Tibial artery (tissue), 4 donors: ENCODE data around the gene NAP1L1.

Experiments used
- DNase-seq, 2 donors: peaks; one replicate each; pipeline ENCODE4 v3.0.0-alpha.2; 2019
- H3K27ac ChIP-seq, 2 donors: fragments of 200-600 bp; sonication (generic) in 1 of 2; 1 replicate in 1 of 2; 2 replicates in 1 of 2; pipeline ENCODE4 v1.5.1; 2018 to 2019; ENCODE audit warnings: mild to moderate bottlenecking in 1 of 2
- H3K27me3 ChIP-seq, 2 donors: fragments of 200-600 bp; sonication (generic) in 1 of 2; one replicate each; pipeline versions ENCODE4 v1.5.1 to v1.6.0; 2016 to 2019
- H3K36me3 ChIP-seq, 3 donors: fragments of 200-600 bp; sonication (generic) in 2 of 3; one replicate each; pipeline ENCODE4 v1.5.1; 2016 to 2019; ENCODE audit warnings: mild to moderate bottlenecking in 2 of 3
- H3K4me1 ChIP-seq, 4 donors: fragments of 200-600 bp; sonication (generic) in 2 of 4; 1 replicate in 3 of 4; 2 replicates in 1 of 4; pipeline ENCODE4 v1.5.1; 2016 to 2019
- H3K4me3 ChIP-seq, 2 donors: fragments of 200-600 bp; sonication (generic) in 1 of 2; 1 replicate in 1 of 2; 2 replicates in 1 of 2; pipeline ENCODE4 v1.5.1; 2018 to 2019; ENCODE audit warnings: mild to moderate bottlenecking in 2 of 2
- H3K9me3 ChIP-seq, 3 donors: fragments of 200-600 bp; sonication (generic) in 1 of 3; one replicate each; pipeline ENCODE4 v1.5.1; 2016 to 2019
- intact Hi-C: fragments of 100-400 bp; cut with DNase I; formaldehyde crosslinking; loops from one replicate; pipeline ENCODE4 v1.15.0; 2023; ENCODE audit warnings: low total_unique reads
- TF ChIP-seq, protein P1 (sequence below), 2 experiments: fragments of 200-600 bp in 1 of 2; fragments of 450-650 bp in 1 of 2; IDR thresholded peaks; one replicate each; pipeline ENCODE4 v1.5.1; 2017 to 2019; ENCODE audit warnings: antibody characterized with exemption in 2 of 2, mild to moderate bottlenecking in 1 of 2, moderate library complexity in 1 of 2

The NAP1L1 gene

DNA sequence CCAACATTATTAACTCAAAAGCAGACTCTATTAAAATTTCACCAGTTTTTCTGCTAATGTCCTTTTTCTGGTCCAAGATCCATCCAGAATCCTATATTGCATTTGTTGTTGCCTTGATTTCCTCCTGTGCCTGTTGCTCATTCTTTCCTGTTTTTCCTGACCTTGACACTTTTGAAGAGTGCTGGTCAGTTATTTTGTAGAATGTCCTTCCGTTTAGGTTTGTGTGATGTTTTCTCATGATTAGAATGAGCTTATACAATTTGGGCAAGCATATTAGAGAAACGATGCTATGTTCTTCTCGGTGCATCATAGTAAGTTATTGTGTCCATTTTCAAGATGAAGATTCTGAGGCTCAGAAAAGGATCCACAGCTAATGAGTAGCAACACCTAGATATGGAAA, 86.8 kb downstream of the NAP1L1 start:
- H3K4me3 ChIP-seq: no peak overlapping the region
- DNase-seq: no peak
- H3K36me3 ChIP-seq: no peaks in the 10 kb centered on the region
- no peaks in the 10 kb centered on the region for H3K9me3 ChIP-seq
- H3K27me3 ChIP-seq: no peaks in the 10 kb centered on the region
- H3K27ac ChIP-seq: no peak overlapping the region
- peaks cover 0 to 9% (median 0%) of the 10 kb centered on the region in 4 donors for H3K4me1 ChIP-seq
- TF ChIP-seq, protein P1, sequence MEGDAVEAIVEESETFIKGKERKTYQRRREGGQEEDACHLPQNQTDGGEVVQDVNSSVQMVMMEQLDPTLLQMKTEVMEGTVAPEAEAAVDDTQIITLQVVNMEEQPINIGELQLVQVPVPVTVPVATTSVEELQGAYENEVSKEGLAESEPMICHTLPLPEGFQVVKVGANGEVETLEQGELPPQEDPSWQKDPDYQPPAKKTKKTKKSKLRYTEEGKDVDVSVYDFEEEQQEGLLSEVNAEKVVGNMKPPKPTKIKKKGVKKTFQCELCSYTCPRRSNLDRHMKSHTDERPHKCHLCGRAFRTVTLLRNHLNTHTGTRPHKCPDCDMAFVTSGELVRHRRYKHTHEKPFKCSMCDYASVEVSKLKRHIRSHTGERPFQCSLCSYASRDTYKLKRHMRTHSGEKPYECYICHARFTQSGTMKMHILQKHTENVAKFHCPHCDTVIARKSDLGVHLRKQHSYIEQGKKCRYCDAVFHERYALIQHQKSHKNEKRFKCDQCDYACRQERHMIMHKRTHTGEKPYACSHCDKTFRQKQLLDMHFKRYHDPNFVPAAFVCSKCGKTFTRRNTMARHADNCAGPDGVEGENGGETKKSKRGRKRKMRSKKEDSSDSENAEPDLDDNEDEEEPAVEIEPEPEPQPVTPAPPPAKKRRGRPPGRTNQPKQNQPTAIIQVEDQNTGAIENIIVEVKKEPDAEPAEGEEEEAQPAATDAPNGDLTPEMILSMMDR (IDR thresholded peaks at IDR 0.05): no peak
- intact Hi-C loops: no loop called here

DNA sequence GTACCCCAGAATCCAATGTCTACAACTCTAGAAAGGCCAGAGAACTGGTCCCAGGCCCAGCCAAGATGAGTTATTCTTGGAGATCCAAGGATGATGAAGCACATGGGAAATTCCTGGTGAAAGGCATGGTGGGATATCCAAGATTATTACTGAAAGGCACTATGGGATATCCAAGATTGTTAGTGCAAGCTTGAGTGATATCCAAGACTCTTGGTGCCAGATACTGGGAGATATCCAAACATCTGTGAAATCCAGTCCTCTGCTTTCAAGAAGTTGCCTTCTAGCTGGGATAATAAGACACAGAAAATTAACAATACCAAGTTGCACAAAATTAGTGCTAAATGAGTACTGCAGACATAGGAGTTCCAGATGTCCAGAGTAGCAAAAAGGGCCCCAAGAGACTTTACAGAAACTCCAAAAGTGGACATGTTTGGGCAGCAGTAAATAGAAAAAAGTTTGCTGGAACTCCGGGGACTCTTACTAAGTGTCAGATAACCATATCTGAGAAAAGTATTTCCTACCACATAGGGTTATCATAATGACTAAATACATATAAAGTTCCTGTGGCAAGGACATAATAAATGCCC, 87.5 kb downstream of the NAP1L1 start:
- intact Hi-C loops: no loop called here
- TF ChIP-seq, protein P1 (IDR thresholded peaks at IDR 0.05): no peak
- Histone ChIP-seq H3K27me3 (no peaks in the 10 kb centered on the region), H3K9me3 (no peaks in the 10 kb centered on the region), H3K4me3 (no peak overlapping the region), H3K27ac (no peak overlapping the region), H3K36me3 (no peaks in the 10 kb centered on the region), H3K4me1 (peaks cover 0 to 9% (median 0%) of the 10 kb centered on the region in 4 donors)
- no peak for DNase-seq

DNA sequence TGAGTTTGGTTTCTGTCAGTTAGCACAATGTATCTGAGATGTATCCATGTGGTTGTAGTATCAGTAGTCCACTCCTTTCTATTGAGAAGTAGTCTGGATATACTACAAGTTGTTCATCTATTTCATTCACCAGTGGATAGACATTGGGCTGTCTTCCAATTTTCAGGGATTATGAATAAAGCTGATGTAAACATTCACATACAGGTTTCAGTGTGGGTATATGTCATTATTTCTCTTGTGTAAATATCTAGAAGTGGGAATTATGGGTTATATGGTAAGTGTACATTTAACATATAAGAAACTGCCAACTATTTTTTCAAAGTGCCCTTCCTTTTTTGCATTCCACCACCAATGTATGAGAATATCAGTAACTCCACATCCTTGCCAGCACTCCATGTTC, 88.8 kb downstream of the NAP1L1 start:
- DNase-seq: no peak
- H3K27ac ChIP-seq: no peak overlapping the region
- peaks cover 0 to 9% (median 0%) of the 10 kb centered on the region in 4 donors for H3K4me1 ChIP-seq
- H3K9me3 ChIP-seq: no peaks in the 10 kb centered on the region
- intact Hi-C loops: no loop called here
- H3K27me3 ChIP-seq: no peaks in the 10 kb centered on the region
- H3K4me3 ChIP-seq: no peak overlapping the region
- TF ChIP-seq, protein P1 (IDR thresholded peaks at IDR 0.05): no peak
- no peaks in the 10 kb centered on the region for H3K36me3 ChIP-seq

DNA sequence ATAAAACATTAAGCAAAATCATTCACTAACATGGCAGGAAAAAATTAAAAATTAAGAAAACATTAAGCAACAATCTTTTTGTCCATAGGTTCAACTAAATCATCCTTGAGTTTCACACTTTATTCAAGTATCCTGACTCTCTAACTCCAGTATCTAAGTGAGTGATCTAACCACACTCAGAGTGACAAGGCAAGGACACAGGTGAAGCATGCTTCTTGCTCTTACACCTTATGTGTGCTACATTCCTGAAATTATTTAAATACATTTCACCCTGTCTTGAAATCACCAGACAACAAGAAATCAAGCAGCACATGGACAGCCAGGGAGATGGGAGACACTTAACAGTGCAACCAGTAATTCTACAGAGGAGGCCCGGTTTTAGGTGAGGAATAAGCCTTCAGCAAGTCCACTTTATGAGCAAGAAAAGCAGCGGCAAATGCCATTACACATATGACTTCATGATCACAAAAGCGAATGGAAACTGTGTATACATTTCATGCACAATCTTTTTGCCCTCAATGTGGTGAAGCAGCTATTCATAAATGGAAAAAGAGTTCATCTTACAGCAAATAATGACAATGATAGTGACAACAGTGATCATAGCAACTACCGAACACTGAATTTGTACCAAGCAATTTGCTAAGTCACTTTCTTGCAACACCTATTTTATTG, 90.3 kb downstream of the NAP1L1 start:
- no peaks in the 10 kb centered on the region for H3K27me3 ChIP-seq
- H3K4me1 ChIP-seq: peaks cover 0 to 9% (median 0%) of the 10 kb centered on the region in 4 donors
- TF ChIP-seq, protein P1 (IDR thresholded peaks at IDR 0.05): no peak
- no peak for DNase-seq
- no peak overlapping the region for H3K4me3 ChIP-seq
- no peaks in the 10 kb centered on the region for H3K36me3 ChIP-seq
- intact Hi-C loops: no loop called here
- no peaks in the 10 kb centered on the region for H3K9me3 ChIP-seq
- H3K27ac ChIP-seq: no peak overlapping the region

DNA sequence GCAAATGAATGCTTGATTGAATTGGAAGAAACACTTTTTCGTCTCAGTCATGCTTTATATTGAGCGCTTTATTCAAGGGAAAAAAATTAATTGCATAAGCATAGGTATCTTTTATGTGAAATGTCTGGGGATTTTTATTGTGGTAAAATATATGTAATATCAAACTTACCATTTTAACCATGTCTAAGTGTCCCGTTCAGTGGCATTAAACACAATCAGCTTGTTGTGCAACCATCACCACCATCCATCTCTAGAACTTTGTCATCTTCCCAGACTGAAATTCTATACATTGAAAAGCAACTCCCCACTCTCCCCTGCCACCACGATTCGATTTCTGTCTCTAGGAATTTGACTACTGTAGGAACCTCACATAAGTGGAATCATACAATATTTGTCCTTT, 92.7 kb downstream of the NAP1L1 start:
- DNase-seq: no peak
- intact Hi-C loops: no loop called here
- Histone ChIP-seq H3K9me3 (no peaks in the 10 kb centered on the region), H3K4me1 (peaks cover 0 to 2% (median 0%) of the 10 kb centered on the region in 4 donors), H3K27ac (no peak overlapping the region), H3K36me3 (no peaks in the 10 kb centered on the region), H3K4me3 (no peak overlapping the region), H3K27me3 (no peaks in the 10 kb centered on the region)
- TF ChIP-seq, protein P1 (IDR thresholded peaks at IDR 0.05): no peak
